Epithelial cell of proximal tubule (primary cell): ENCODE results near the gene MTCH2. TPM values are rescaled to one million over a fixed set of nuclear protein-coding genes. Genes with fewer than 3 reads are reported as not detected.

ENCODE experiments used
- DNase-seq: peaks from one replicate; pipeline ENCODE4 v3.0.0-alpha.2; 2011; ENCODE audit warnings: low read depth
- H3K4me3 ChIP-seq: 2 replicates; pipeline ENCODE4 v1.5.1; 2011; ENCODE audit warnings: low read depth, mild to moderate bottlenecking, low read length
- CTCF ChIP-seq: conservative IDR thresholded peaks from 2 replicates; pipeline ENCODE4 v1.5.1; 2012; ENCODE audit warnings: low read depth, mild to moderate bottlenecking, low read length
- total RNA-seq: library from RNA; depleted of rRNA; stranded (reverse); fragments of >200 nt; gene quantifications from 2 replicates; pipeline ENCODE4 v1.2.3, GENCODE V29; 2015

Gene MTCH2
- total RNA-seq, 1 donor from 2014 or later, result 160 TPM

GRCh38 chr11:47586098-47586855 is 56.1 kb downstream of the MTCH2 start, which contains the start of gene FAM180B:
TSS of gene FAM180B (plus strand) at chr11:47586678. CDS start at chr11:47586769, 91 bp downstream.
- H3K4me3 ChIP-seq, result no peak within 1 kb of the TSS
- no peak for DNase-seq
- TF ChIP-seq CTCF, result no peak

- TF ChIP-seq CTCF, result no peak
- DNase-seq, result no peak
- no peak overlapping the region for H3K4me3 ChIP-seq
Observed at GRCh38 chr11:47583844-47584243, 58.5 kb downstream of the MTCH2 start.

GRCh38 chr11:47578524-47579494 is 63.5 kb downstream of the MTCH2 start, which contains the start of the genes KBTBD4 and NDUFS3:
TSS of gene KBTBD4 (minus strand) at chr11:47578970. CDS start at chr11:47578951, 19 bp downstream.
TSS of gene NDUFS3 (plus strand) at chr11:47579074. CDS start at chr11:47579092, 18 bp downstream.
- DNase-seq, result peak; percentile 35
- TF ChIP-seq CTCF, result no peak
- peak within 1 kb of the TSS; percentile 95 for H3K4me3 ChIP-seq

- peak overlapping the region; percentile 95 for H3K4me3 ChIP-seq
- TF ChIP-seq CTCF, result no peak
- DNase-seq, result no peak
Observed at GRCh38 chr11:47577460-47578041, 64.8 kb downstream of the MTCH2 start.

- TF ChIP-seq CTCF, result no peak
- no peak overlapping the region for H3K4me3 ChIP-seq
- no peak for DNase-seq
Observed at GRCh38 chr11:47573321-47573720, 69.0 kb downstream of the MTCH2 start.

- DNase-seq, result no peak
- no peak overlapping the region for H3K4me3 ChIP-seq
- no peak for TF ChIP-seq CTCF
Observed at GRCh38 chr11:47572715-47573255, 69.6 kb downstream of the MTCH2 start.
